Activated effector memory CD4-positive, alpha-beta T cell treated with Interleukin-2 at 50 U/mL for 16 hours (primary cell): ENCODE data around the gene WDHD1.
A peak's percentile ranks its signal among the peaks of the same experiment; 100 is the strongest.
"Not testable (repeated sequence)": the region's sequence is repeated elsewhere in the genome, so short reads cannot be mapped to it uniquely, and the experiment has no call there.

Experiments used
- DNase-seq: peaks from one replicate; pipeline ENCODE4 v3.0.0-alpha.2; 2020

WDHD1 gene

GRCh38 chr14:55026793-55027561 lies at the start of gene WDHD1, which contains the start of gene SOCS4:
TSS of gene WDHD1 (minus strand) at chr14:55027099. CDS start at chr14:55026787, 312 bp downstream.
TSS of gene SOCS4 (plus strand) at chr14:55027236. CDS start at chr14:55043042, 15,806 bp downstream.
- DNase-seq, result peak; percentile 94

GRCh38 chr14:55075628-55076175 lies 48.8 kb upstream of the WDHD1 start:
- no peak for DNase-seq

- DNase-seq, result no peak
Measured at GRCh38 chr14:55074662-55075061, 47.8 kb upstream of the WDHD1 start.

- no peak for DNase-seq
Measured at GRCh38 chr14:55073856-55074255, 47.0 kb upstream of the WDHD1 start.

- no peak for DNase-seq
Measured at GRCh38 chr14:55071870-55072640, 45.2 kb upstream of the WDHD1 start.

- DNase-seq, result no peak
Measured at GRCh38 chr14:55070981-55071411, 44.1 kb upstream of the WDHD1 start.

- DNase-seq, result no peak
Measured at GRCh38 chr14:55066223-55066622, 39.3 kb upstream of the WDHD1 start.

GRCh38 chr14:55065411-55065810 lies 38.5 kb upstream of the WDHD1 start:
- DNase-seq, result no peak

GRCh38 chr14:55064896-55065295 lies 38.0 kb upstream of the WDHD1 start:
- DNase-seq, result not testable (repeated sequence)

- no peak for DNase-seq
Measured at GRCh38 chr14:55062517-55063351, 35.8 kb upstream of the WDHD1 start.

GRCh38 chr14:55059333-55059732 lies 32.4 kb upstream of the WDHD1 start:
- no peak for DNase-seq

GRCh38 chr14:55057919-55058318 lies 31.0 kb upstream of the WDHD1 start:
- DNase-seq, result no peak

- no peak for DNase-seq
Measured at GRCh38 chr14:55054098-55054497, 27.2 kb upstream of the WDHD1 start.

- no peak for DNase-seq
Measured at GRCh38 chr14:55053500-55053899, 26.6 kb upstream of the WDHD1 start.

GRCh38 chr14:55053018-55053417 lies 26.1 kb upstream of the WDHD1 start:
- no peak for DNase-seq

GRCh38 chr14:55052269-55052930 lies 25.5 kb upstream of the WDHD1 start:
- no peak for DNase-seq

GRCh38 chr14:55051423-55052268 lies 24.7 kb upstream of the WDHD1 start, which contains the start of gene MAPK1IP1L:
TSS of gene MAPK1IP1L (plus strand) at chr14:55051647. CDS start at chr14:55061684, 10,037 bp downstream.
- DNase-seq, result peak; percentile 89

GRCh38 chr14:55051165-55051422 lies 24.2 kb upstream of the WDHD1 start:
- no peak for DNase-seq

GRCh38 chr14:55048900-55049436 lies 22.1 kb upstream of the WDHD1 start:
- DNase-seq, result no peak

GRCh38 chr14:55047301-55048053 lies 20.6 kb upstream of the WDHD1 start:
- no peak for DNase-seq
